Activated naive CD4-positive, alpha-beta T cell treated with anti-CD3 and anti-CD28 coated beads, Interleukin-2, amount 10 ng/mL, durations not matched to agents 7 days and 5 days (primary cell): ENCODE data around the gene IFT74.
"Not testable (repeated sequence)": the region's sequence is repeated elsewhere in the genome, so short reads cannot be mapped to it uniquely, and the experiment has no call there.

Source experiments
- CTCF ChIA-PET: fragments of 350-600 bp; sonication (Branson Sonifier 250); formaldehyde crosslinking; loops from one replicate; lab custom pipeline; 2021; ENCODE audit warnings: antibody characterized with exemption; lab: Charles Lee
- DNase-seq: peaks from one replicate; pipeline ENCODE4 v3.0.0-alpha.2; 2020
- H3K27ac Mint-ChIP-seq: one replicate; pipeline ENCODE4 v1.8.0; 2021; ENCODE audit warnings: mild to moderate bottlenecking, moderate library complexity, mixed read lengths
- H3K27me3 Mint-ChIP-seq: one replicate; pipeline ENCODE4 v1.8.0; 2021; ENCODE audit warnings: mild to moderate bottlenecking, mixed read lengths
- H3K36me3 Mint-ChIP-seq: one replicate; pipeline ENCODE4 v1.8.0; 2021; ENCODE audit warnings: mixed read lengths
- H3K4me1 Mint-ChIP-seq: one replicate; pipeline ENCODE4 v1.8.0; 2021; ENCODE audit warnings: mixed read lengths
- H3K4me3 Mint-ChIP-seq: one replicate; pipeline ENCODE4 v1.8.0; 2021; ENCODE audit warnings: mild to moderate bottlenecking, moderate library complexity, mixed read lengths
- H3K9me3 Mint-ChIP-seq: one replicate; pipeline ENCODE4 v1.8.0; 2021; ENCODE audit warnings: mixed read lengths

IFT74 gene

GRCh38 chr9:27073841-27074728 is 117.9 kb downstream of the IFT74 start:
- H3K4me1 Mint-ChIP-seq, result no peaks in the 10 kb centered on the region
- CTCF ChIA-PET, result no interaction called here

GRCh38 chr9:27078685-27079084 is 122.5 kb downstream of the IFT74 start:
- H3K9me3 Mint-ChIP-seq, result no peaks in the 10 kb centered on the region
- no peaks in the 10 kb centered on the region for H3K27me3 Mint-ChIP-seq
- H3K4me1 Mint-ChIP-seq, result no peaks in the 10 kb centered on the region
- no peak for DNase-seq
- no peak overlapping the region for H3K27ac Mint-ChIP-seq
- no peaks in the 10 kb centered on the region for H3K36me3 Mint-ChIP-seq
- CTCF ChIA-PET, result no interaction called here
- H3K4me3 Mint-ChIP-seq, result no peak overlapping the region

More at GRCh38 chr9:27073841-27074728, 117.9 kb downstream of the IFT74 start:
- Mint-ChIP-seq H3K36me3 (no peaks in the 10 kb centered on the region), H3K27ac (no peak overlapping the region), H3K27me3 (no peaks in the 10 kb centered on the region), H3K4me3 (no peak overlapping the region), H3K9me3 (peaks cover 3% of the 10 kb centered on the region)
- no peak for DNase-seq

- Mint-ChIP-seq H3K27ac (no peak overlapping the region), H3K9me3 (no peaks in the 10 kb centered on the region), H3K27me3 (no peaks in the 10 kb centered on the region), H3K4me1 (no peaks in the 10 kb centered on the region), H3K4me3 (no peak overlapping the region), H3K36me3 (no peaks in the 10 kb centered on the region)
- CTCF ChIA-PET, result no interaction called here
- DNase-seq, result no peak
Measured at GRCh38 chr9:27085456-27085855, 129.2 kb downstream of the IFT74 start.

- Mint-ChIP-seq H3K4me3 (no peak overlapping the region), H3K36me3 (no peaks in the 10 kb centered on the region), H3K9me3 (peaks cover 3% of the 10 kb centered on the region), H3K27ac (no peak overlapping the region), H3K4me1 (no peaks in the 10 kb centered on the region), H3K27me3 (no peaks in the 10 kb centered on the region)
- DNase-seq, result no peak
- CTCF ChIA-PET, result no interaction called here
Measured at GRCh38 chr9:27086818-27087680, 130.8 kb downstream of the IFT74 start.

GRCh38 chr9:27088981-27089380 is 132.8 kb downstream of the IFT74 start:
- Mint-ChIP-seq H3K9me3 (peaks cover 3% of the 10 kb centered on the region), H3K27ac (no peak overlapping the region), H3K27me3 (peaks cover 5% of the 10 kb centered on the region), H3K4me3 (no peak overlapping the region), H3K4me1 (no peaks in the 10 kb centered on the region), H3K36me3 (no peaks in the 10 kb centered on the region)
- DNase-seq, result no peak
- CTCF ChIA-PET, result no interaction called here

- CTCF ChIA-PET, result no interaction called here
- Mint-ChIP-seq H3K27me3 (peaks cover 9% of the 10 kb centered on the region), H3K27ac (no peak overlapping the region), H3K36me3 (no peaks in the 10 kb centered on the region), H3K9me3 (peaks cover 3% of the 10 kb centered on the region), H3K4me1 (no peaks in the 10 kb centered on the region), H3K4me3 (no peak overlapping the region)
- no peak for DNase-seq
Measured at GRCh38 chr9:27089706-27090105, 133.5 kb downstream of the IFT74 start.

- DNase-seq, result no peak
- Mint-ChIP-seq H3K27ac (no peak overlapping the region), H3K9me3 (peaks cover 3% of the 10 kb centered on the region), H3K4me1 (no peaks in the 10 kb centered on the region), H3K36me3 (no peaks in the 10 kb centered on the region), H3K27me3 (peaks cover 11% of the 10 kb centered on the region), H3K4me3 (no peak overlapping the region)
- CTCF ChIA-PET, result no interaction called here
Measured at GRCh38 chr9:27090231-27090630, 134.0 kb downstream of the IFT74 start.

GRCh38 chr9:27090711-27091110 is 134.5 kb downstream of the IFT74 start:
- no peak for DNase-seq
- no peaks in the 10 kb centered on the region for H3K4me1 Mint-ChIP-seq
- H3K4me3 Mint-ChIP-seq, result no peak overlapping the region
- H3K27ac Mint-ChIP-seq, result no peak overlapping the region
- H3K9me3 Mint-ChIP-seq, result peaks cover 3% of the 10 kb centered on the region
- H3K27me3 Mint-ChIP-seq, result peaks cover 11% of the 10 kb centered on the region
- no peaks in the 10 kb centered on the region for H3K36me3 Mint-ChIP-seq
- CTCF ChIA-PET, result no interaction called here

GRCh38 chr9:27092496-27092895 is 136.3 kb downstream of the IFT74 start:
- H3K9me3 Mint-ChIP-seq, CTCF ChIA-PET, H3K4me3 Mint-ChIP-seq, DNase-seq, H3K36me3 Mint-ChIP-seq, H3K4me1 Mint-ChIP-seq, H3K27ac Mint-ChIP-seq: not testable (repeated sequence)
- H3K27me3 Mint-ChIP-seq, result peaks cover 11% of the 10 kb centered on the region

- not testable (repeated sequence) for H3K4me1 Mint-ChIP-seq
Measured at GRCh38 chr9:27093384-27094067, 137.3 kb downstream of the IFT74 start.

GRCh38 chr9:27094640-27095298 is 138.6 kb downstream of the IFT74 start:
- H3K27me3 Mint-ChIP-seq, result peaks cover 11% of the 10 kb centered on the region
- no peak overlapping the region for H3K4me3 Mint-ChIP-seq
- no peak for DNase-seq
- no peaks in the 10 kb centered on the region for H3K4me1 Mint-ChIP-seq
- no peak overlapping the region for H3K27ac Mint-ChIP-seq
- peaks cover 3% of the 10 kb centered on the region for H3K9me3 Mint-ChIP-seq
- H3K36me3 Mint-ChIP-seq, result no peaks in the 10 kb centered on the region
- CTCF ChIA-PET, result no interaction called here

More at GRCh38 chr9:27093384-27094067, 137.3 kb downstream of the IFT74 start:
- CTCF ChIA-PET, H3K36me3 Mint-ChIP-seq, H3K4me3 Mint-ChIP-seq, H3K9me3 Mint-ChIP-seq, H3K27ac Mint-ChIP-seq, DNase-seq: not testable (repeated sequence)
- peaks cover 11% of the 10 kb centered on the region for H3K27me3 Mint-ChIP-seq

GRCh38 chr9:27107241-27107640 is 151.0 kb downstream of the IFT74 start:
- H3K27me3 Mint-ChIP-seq, result peaks cover 8% of the 10 kb centered on the region
- CTCF ChIA-PET, result no interaction called here
- no peak overlapping the region for H3K4me3 Mint-ChIP-seq
- H3K9me3 Mint-ChIP-seq, result no peaks in the 10 kb centered on the region
- DNase-seq, result no peak
- H3K27ac Mint-ChIP-seq, result no peak overlapping the region
- H3K4me1 Mint-ChIP-seq, result no peaks in the 10 kb centered on the region
- no peaks in the 10 kb centered on the region for H3K36me3 Mint-ChIP-seq

- Mint-ChIP-seq H3K27me3 (peaks cover 8% of the 10 kb centered on the region), H3K9me3 (no peaks in the 10 kb centered on the region), H3K27ac (no peak within 1 kb of the TSS), H3K36me3 (no peaks in the 10 kb centered on the region), H3K4me3 (no peak within 1 kb of the TSS), H3K4me1 (no peaks in the 10 kb centered on the region)
- no peak for DNase-seq
- CTCF ChIA-PET, result no interaction called here
Measured at GRCh38 chr9:27108981-27109541, 152.8 kb downstream of the IFT74 start, which contains the start of gene TEK. Gene TEK (plus strand): TSS chr9:27109225. CDS start chr9:27109591, 366 bp downstream.
